CD4-positive, alpha-beta T cell treated with Interleukin-12 subunit alpha and Interleukin-12 subunit beta, for 1 hour (primary cell): ENCODE data around the gene TRIM24.

Source experiments
- DNase-seq: peaks from one replicate; pipeline ENCODE4 v3.0.0-alpha.2; 2020

TRIM24 gene

GRCh38 chr7:138630059-138630610 is 170.1 kb downstream of the TRIM24 start:
- DNase-seq, result no peak

- no peak for DNase-seq
Observed at GRCh38 chr7:138632384-138632783, 172.3 kb downstream of the TRIM24 start.

- no peak for DNase-seq
Observed at GRCh38 chr7:138632826-138633602, 173.0 kb downstream of the TRIM24 start.
